ENCODE data around the gene IFT25. TPM values are rescaled to one million over a fixed set of nuclear protein-coding genes. Genes with fewer than 3 reads are reported as not detected.
A peak's percentile ranks its signal among the peaks of the same experiment; 100 is the strongest.

The IFT25 gene
- total and polyA plus RNA-seq, 2 of the 13 experiments (the other 11 are each of a cell fraction or from before 2014, with no cell fraction given): 19.7 to 48.0 TPM

DNA sequence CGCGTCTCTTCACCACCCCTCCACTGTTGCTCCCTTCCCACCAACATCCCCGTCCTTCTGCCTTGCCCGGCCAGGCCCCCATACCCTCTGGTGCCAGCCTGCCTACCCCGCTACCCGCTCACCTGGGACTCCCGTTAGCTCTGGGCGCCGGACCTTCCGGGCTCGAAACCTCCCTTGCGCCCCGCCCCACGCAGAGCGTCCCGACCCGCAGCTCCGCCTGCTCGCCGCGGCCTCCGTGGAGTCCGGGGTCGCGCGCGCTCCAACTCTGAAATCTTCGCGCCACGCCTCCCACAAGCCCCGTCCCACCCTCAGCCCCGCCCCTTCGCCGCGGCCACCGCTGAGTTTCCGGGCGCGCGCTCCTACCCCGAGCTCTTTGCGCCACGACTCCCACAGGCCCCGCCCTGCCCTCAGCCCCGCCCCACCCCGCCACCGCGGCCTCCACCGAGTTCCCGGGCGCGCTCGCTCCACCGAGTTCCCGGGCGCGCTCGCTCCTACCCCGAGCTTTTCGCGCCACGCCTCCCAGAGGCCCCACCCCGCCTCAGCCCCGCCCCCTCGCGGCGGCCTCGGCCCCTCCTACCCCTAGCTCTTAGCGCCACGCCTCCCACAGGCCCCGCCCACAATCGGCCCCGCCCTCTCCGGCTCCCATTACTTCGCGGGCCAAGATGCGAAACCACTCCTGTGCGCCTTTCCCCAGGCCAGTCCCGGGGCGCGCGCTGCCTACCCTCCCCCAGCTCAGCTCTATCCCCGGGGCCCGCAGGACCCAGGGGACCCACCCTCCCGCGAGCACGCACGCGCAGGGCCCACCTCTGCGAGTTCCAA lies at the start of gene IFT25 (continued):
- TF ChIP-seq TCF12 (IDR thresholded peaks at IDR 0.05): no peak
- 0 out of 2 replicates have a peak, but pooled peaks have one; percentile 31 for TF ChIP-seq TCF12 (CRISPR knock-in tag; IDR thresholded peaks at IDR 0.05)
- 0 out of 2 replicates have a peak, but pooled peaks have one; percentile 67 for TF ChIP-seq ZNF432 (CRISPR knock-in tag; IDR thresholded peaks at IDR 0.05; ENCODE audit: borderline replicate concordance)
- peak; percentile 75; the same call in 1 of the 2 replicates for TF ChIP-seq MTA1 (CRISPR knock-in tag; IDR thresholded peaks at IDR 0.05; ENCODE audit: borderline replicate concordance)
- no peak for TF ChIP-seq HNRNPH1 (optimal IDR thresholded peaks at IDR 0.05; ENCODE audit: low read depth, low read length)
- TF ChIP-seq PCBP1 (IDR thresholded peaks at IDR 0.05; ENCODE audit: borderline replicate concordance, low read depth, low read length): no peak
- peak; percentile 87; the same call in 1 of the 2 replicates for TF ChIP-seq KAT7 (CRISPR knock-in tag; IDR thresholded peaks at IDR 0.05; ENCODE audit: borderline replicate concordance)
- peak; percentile 73 for TF ChIP-seq KDM5B (CRISPR knock-in tag; IDR thresholded peaks at IDR 0.05; ENCODE audit: borderline replicate concordance)
- 0 out of 2 replicates have a peak, but pooled peaks have one; percentile 17 for TF ChIP-seq ZNF263 (CRISPR knock-in tag; IDR thresholded peaks at IDR 0.05)
- no peak for TF ChIP-seq TIGD3 (CRISPR knock-in tag; IDR thresholded peaks at IDR 0.05; ENCODE audit: borderline replicate concordance)
- TF ChIP-seq, protein P1, sequence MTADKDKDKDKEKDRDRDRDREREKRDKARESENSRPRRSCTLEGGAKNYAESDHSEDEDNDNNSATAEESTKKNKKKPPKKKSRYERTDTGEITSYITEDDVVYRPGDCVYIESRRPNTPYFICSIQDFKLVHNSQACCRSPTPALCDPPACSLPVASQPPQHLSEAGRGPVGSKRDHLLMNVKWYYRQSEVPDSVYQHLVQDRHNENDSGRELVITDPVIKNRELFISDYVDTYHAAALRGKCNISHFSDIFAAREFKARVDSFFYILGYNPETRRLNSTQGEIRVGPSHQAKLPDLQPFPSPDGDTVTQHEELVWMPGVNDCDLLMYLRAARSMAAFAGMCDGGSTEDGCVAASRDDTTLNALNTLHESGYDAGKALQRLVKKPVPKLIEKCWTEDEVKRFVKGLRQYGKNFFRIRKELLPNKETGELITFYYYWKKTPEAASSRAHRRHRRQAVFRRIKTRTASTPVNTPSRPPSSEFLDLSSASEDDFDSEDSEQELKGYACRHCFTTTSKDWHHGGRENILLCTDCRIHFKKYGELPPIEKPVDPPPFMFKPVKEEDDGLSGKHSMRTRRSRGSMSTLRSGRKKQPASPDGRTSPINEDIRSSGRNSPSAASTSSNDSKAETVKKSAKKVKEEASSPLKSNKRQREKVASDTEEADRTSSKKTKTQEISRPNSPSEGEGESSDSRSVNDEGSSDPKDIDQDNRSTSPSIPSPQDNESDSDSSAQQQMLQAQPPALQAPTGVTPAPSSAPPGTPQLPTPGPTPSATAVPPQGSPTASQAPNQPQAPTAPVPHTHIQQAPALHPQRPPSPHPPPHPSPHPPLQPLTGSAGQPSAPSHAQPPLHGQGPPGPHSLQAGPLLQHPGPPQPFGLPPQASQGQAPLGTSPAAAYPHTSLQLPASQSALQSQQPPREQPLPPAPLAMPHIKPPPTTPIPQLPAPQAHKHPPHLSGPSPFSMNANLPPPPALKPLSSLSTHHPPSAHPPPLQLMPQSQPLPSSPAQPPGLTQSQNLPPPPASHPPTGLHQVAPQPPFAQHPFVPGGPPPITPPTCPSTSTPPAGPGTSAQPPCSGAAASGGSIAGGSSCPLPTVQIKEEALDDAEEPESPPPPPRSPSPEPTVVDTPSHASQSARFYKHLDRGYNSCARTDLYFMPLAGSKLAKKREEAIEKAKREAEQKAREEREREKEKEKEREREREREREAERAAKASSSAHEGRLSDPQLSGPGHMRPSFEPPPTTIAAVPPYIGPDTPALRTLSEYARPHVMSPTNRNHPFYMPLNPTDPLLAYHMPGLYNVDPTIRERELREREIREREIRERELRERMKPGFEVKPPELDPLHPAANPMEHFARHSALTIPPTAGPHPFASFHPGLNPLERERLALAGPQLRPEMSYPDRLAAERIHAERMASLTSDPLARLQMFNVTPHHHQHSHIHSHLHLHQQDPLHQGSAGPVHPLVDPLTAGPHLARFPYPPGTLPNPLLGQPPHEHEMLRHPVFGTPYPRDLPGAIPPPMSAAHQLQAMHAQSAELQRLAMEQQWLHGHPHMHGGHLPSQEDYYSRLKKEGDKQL (CRISPR knock-in tag; IDR thresholded peaks at IDR 0.05; ENCODE audit: low read depth): no peak
- TF ChIP-seq ZFP36 (IDR thresholded peaks at IDR 0.05; ENCODE audit: borderline replicate concordance, low read depth, low read length, partially characterized antibody): no peak
- TF ChIP-seq SETDB1 (CRISPR knock-in tag; IDR thresholded peaks at IDR 0.05; ENCODE audit: borderline replicate concordance): no peak
- 0 out of 2 replicates have a peak, but pooled peaks have one; percentile 27 for TF ChIP-seq ZNF430 (CRISPR knock-in tag; IDR thresholded peaks at IDR 0.05)
- TF ChIP-seq HDAC1 (CRISPR knock-in tag; IDR thresholded peaks at IDR 0.05): peak; percentile 91
- no peak; the same call in 1 of the 2 replicates for TF ChIP-seq ZFP36L1 (CRISPR knock-in tag; IDR thresholded peaks at IDR 0.05)
- no peak for TF ChIP-seq SOX5 (CRISPR knock-in tag; IDR thresholded peaks at IDR 0.05; ENCODE audit: borderline replicate concordance)
- TF ChIP-seq ARID5B (CRISPR knock-in tag; IDR thresholded peaks at IDR 0.05): peak; percentile 13; the same call in 1 of the 2 replicates

Measured in HepG2 (cell line).